Fibroblast of peridontal ligament (primary cell): ENCODE measurements around the gene SPOCK2.

ENCODE experiments used
- DNase-seq: peaks from one replicate; pipeline ENCODE4 v3.0.0-alpha.2; 2010; ENCODE audit errors: extremely low read depth

The SPOCK2 gene

GRCh38 chr10:72058347-72058898 is 29.9 kb downstream of the SPOCK2 start:
- no peak for DNase-seq

- no peak for DNase-seq
Observed at GRCh38 chr10:72056932-72057751, 31.2 kb downstream of the SPOCK2 start.

- DNase-seq: no peak
Observed at GRCh38 chr10:72056113-72056512, 32.2 kb downstream of the SPOCK2 start.

GRCh38 chr10:72053690-72054089 is 34.7 kb downstream of the SPOCK2 start:
- DNase-seq: no peak

GRCh38 chr10:72050873-72051272 is 37.5 kb downstream of the SPOCK2 start:
- no peak for DNase-seq

- DNase-seq: no peak
Observed at GRCh38 chr10:72049969-72050781, 38.2 kb downstream of the SPOCK2 start.

- DNase-seq: no peak
Observed at GRCh38 chr10:72049472-72049871, 38.9 kb downstream of the SPOCK2 start.

- peak; percentile 95 for DNase-seq
Observed at GRCh38 chr10:72048450-72049124, 39.8 kb downstream of the SPOCK2 start.

- no peak for DNase-seq
Observed at GRCh38 chr10:72045586-72045985, 42.8 kb downstream of the SPOCK2 start.

- no peak for DNase-seq
Observed at GRCh38 chr10:72044417-72045041, 43.8 kb downstream of the SPOCK2 start.

GRCh38 chr10:72043016-72043834 is 45.1 kb downstream of the SPOCK2 start:
- no peak for DNase-seq

- DNase-seq: no peak
Observed at GRCh38 chr10:72041491-72041890, 46.9 kb downstream of the SPOCK2 start.

- no peak for DNase-seq
Observed at GRCh38 chr10:72039377-72039776, 49.0 kb downstream of the SPOCK2 start.

GRCh38 chr10:72038458-72039001 is 49.8 kb downstream of the SPOCK2 start:
- DNase-seq: peak; percentile 53

GRCh38 chr10:72037811-72038210 is 50.5 kb downstream of the SPOCK2 start:
- no peak for DNase-seq

- DNase-seq: no peak
Observed at GRCh38 chr10:72037266-72037665, 51.1 kb downstream of the SPOCK2 start.

- DNase-seq: no peak
Observed at GRCh38 chr10:72035252-72035887, 53.0 kb downstream of the SPOCK2 start.

- DNase-seq: no peak
Observed at GRCh38 chr10:72034761-72035160, 53.6 kb downstream of the SPOCK2 start.

- no peak for DNase-seq
Observed at GRCh38 chr10:72034040-72034499, 54.3 kb downstream of the SPOCK2 start.
